Pancreas (tissue), 10 donors: Measurements from ENCODE around the gene AXDND1. TPM values are rescaled to one million over a fixed set of nuclear protein-coding genes. Genes with fewer than 3 reads are reported as not detected.

Experiments
- ATAC-seq, 4 donors: fragments of 200-7000 bp; cut with Tn5 transposase; one replicate each; pipeline versions ENCODE4 v1.8.0 to v1.9.1; 2020; ENCODE audit warnings: mild to moderate bottlenecking in 4 of 4, moderate library complexity in 4 of 4
- DNase-seq, 6 donors: peaks; one replicate each; pipeline ENCODE4 v3.0.0-alpha.2; 2020
- FAIRE-seq: peaks from 2 replicates; lab custom pipeline; 2012; peaks lifted over from hg19 to GRCh38; lab: Jason Lieb, UNC
- H3K27ac ChIP-seq, 4 donors: fragments of 200-600 bp; sonication (generic); 1 replicate in 3 of 4; 2 replicates in 1 of 4; pipeline versions ENCODE4 v1.5.0 to v1.8.0; 2020
- H3K27me3 ChIP-seq, 4 donors: fragments of 200-600 bp; one replicate each; pipeline ENCODE4 v1.8.0; 2021
- H3K36me3 ChIP-seq, 3 donors: fragments of 200-600 bp; sonication (generic) in 1 of 3; one replicate each; pipeline versions ENCODE4 v1.5.0 to v1.8.0; 2020 to 2021
- H3K4me1 ChIP-seq, 3 donors: fragments of 200-600 bp; one replicate each; pipeline ENCODE4 v1.8.0; 2021
- H3K4me3 ChIP-seq, 4 donors: fragments of 200-600 bp; sonication (generic) in 2 of 4; one replicate each; pipeline versions ENCODE4 v1.5.0 to v1.8.0; 2020 to 2021
- H3K9me3 ChIP-seq, 4 donors: fragments of 200-600 bp; one replicate each; pipeline ENCODE4 v1.8.0; 2021
- CTCF ChIP-seq, 4 donors: fragments of 200-600 bp; sonication (generic) in 3 of 4; IDR thresholded peaks; one replicate each; pipeline versions ENCODE4 v1.5.0 to v1.8.0; 2021; ENCODE audit warnings: antibody characterized with exemption in 4 of 4
- WGBS, 2 donors: extraction: QIAGEN DNeasy Blood & Tissue Kit; methylation state at CpG; one replicate each; pipeline ENCODE4 v1.1.7; 2013; 5-methylcytosine and 5-hydroxymethylcytosine counted together
- intact Hi-C, 3 donors: fragments of 100-400 bp; cut with DNase I; formaldehyde crosslinking; loops; one replicate each; pipeline versions ENCODE4 v1.11.1 to v1.14.2; 2022
- polyA plus RNA-seq, 2 donors: library from polyadenylated mRNA; stranded (reverse); fragments of 200-250 nt; gene quantifications; one replicate each; pipeline ENCODE4 v1.2.3, GENCODE V29; 2013
- total RNA-seq, 6 donors: library from RNA; stranded (reverse); fragmentation: NEBNext Ultra II Directional in 4 of 6; extraction: Animal tissue kit (Norgen Biotek cat#: 25700) in 4 of 6; gene quantifications; one replicate each; pipeline versions ENCODE4 v1.2.1 to v1.2.4, GENCODE V29; 2021 to 2023
- donor health status: healthy with polysubstance abuse.
- donor health status: DM: no; HTN: no; CAD: no; lungs with moderate emphysema.
- donor health status: DM: no; HTN: no; CAD: no.
- donor health status: control.
- donor health status: control.
- donor health status: Bipolar disorder and iron deficiency.
- donor health status: DM: yes; HTN: yes; CAD: no.
- donor health status: DM: no; HTN: no; CAD: no.
- donor health status: DM: no; HTN: no; CAD: no.
- donor health status: DM: yes; HTN: yes; CAD: no.

Gene AXDND1
- total RNA-seq (under 1 TPM in 4 of 6 donors, not detected in 2; 0.09 to 0.42 (median 0.30) TPM), polyA plus RNA-seq (under 1 TPM; 0.34 to 0.45 TPM)

DNA sequence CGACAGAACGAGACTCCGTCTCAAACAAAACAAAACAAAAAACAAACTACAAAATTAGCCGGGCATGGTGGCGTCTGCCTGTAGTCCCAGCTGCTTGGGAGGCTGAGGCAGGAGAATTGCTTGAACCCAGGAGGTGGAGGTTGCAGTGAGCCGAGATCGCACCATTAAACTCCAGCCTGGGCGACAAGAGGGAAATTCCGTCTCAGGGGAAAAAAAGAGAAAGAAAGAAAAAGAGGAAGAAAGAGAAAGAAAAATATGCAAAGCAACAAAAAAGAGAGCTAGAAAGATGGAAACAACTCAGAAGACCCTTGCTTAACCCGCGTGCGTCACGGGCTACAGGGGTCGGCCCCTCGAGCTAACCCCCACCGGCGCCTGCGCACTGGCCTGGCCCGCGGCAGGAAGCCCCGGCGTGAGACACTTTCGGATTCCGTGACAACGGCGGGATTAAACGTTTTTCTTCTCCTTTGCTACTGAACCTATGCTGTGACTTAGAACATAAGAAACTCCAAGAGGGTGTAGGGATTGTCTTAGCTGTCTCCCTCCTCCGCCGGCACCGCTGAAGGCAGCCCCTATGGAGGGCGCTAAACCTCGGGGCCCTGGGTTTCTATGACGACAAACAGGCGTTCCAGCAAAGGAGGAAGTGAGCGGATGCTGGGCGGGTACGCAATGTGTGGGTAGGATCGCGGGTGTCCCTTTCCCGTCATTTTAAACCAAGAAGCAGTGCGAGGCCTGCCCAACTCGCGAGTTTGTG, at the start of gene AXDND1:
AXDND1 (plus strand) TSS at position 630 of the 751 bp plus-strand sequence. CDS start 539 bp downstream, outside the sequence.
- DNase-seq (peak; percentile 76 to 92 (median 85)), FAIRE-seq (no peak), ATAC-seq (peak; percentile 94 to 98 (median 96))
- peak within 1 kb of the TSS; percentile 64 to 94 (median 80) for H3K27ac ChIP-seq
- peak in 1 of 4 donors; percentile 12 for TF ChIP-seq CTCF (IDR thresholded peaks at IDR 0.05)
- no peaks in the 10 kb centered on the region for H3K9me3 ChIP-seq
- H3K4me3 ChIP-seq = peak within 1 kb of the TSS; percentile 43 to 71 (median 66)
- intact Hi-C loops = loop anchor here in 1 of 3 donors (10.0 kb wide), 1 partner anchor 71 kb away; the partner anchor contains the start of gene SOAT1
- H3K4me1 ChIP-seq = peaks cover 0 to 3% (median 0%) of the 10 kb centered on the region in 3 donors
- no peaks in the 10 kb centered on the region for H3K27me3 ChIP-seq
- no peaks in the 10 kb centered on the region for H3K36me3 ChIP-seq
- 6 to 9% methylated on average over 43 of the region's 43 CpGs for WGBS, 2 donors

- no peak for TF ChIP-seq CTCF (IDR thresholded peaks at IDR 0.05)
- peak in 1 of 4 donors; percentile 28 for ATAC-seq
- WGBS, 2 donors = 86 to 92% methylated on average over 5 of the region's 5 CpGs
Observed at GRCh38 chr1:179318491-179318890, 47.3 kb upstream of the AXDND1 start.

DNA sequence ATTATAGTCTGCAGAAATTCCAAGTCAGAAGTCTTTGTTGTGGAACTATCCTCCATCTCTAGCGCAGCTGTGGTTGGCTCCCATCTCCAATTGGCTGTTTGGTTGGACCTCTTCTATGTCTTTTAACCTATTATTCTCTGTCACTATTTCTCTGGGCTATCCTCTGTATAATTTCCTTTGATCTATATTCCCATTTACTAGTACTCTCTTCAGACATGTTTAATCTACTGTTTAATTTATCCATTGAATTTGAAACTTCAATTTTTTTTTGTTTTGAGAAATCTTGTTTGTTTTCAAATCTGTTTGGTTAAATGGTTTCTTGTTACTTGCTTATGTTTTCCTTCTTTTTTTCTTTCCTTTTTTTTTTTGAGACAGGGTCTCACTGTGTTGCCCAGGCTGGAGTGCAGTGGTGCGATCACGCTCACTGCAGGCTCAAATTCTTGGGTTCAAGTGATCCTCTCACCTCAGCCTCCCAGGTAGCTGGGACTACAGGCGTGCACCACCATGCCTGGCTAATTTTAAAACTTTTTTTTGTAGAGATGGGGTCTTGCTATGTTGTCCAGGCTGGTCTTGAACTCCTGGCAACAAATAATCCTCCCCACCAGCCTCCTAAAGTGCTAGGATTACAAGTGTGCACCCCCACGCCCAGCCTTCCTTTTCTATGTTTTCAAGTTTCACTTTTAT, 44.1 kb upstream of the AXDND1 start:
- peaks cover 0 to 4% (median 0%) of the 10 kb centered on the region in 3 donors for H3K36me3 ChIP-seq
- intact Hi-C loops = no loop called here
- no peaks in the 10 kb centered on the region for H3K9me3 ChIP-seq
- FAIRE-seq (no peak), DNase-seq (no peak), ATAC-seq (no peak)
- WGBS, 2 donors = 96 to 98% methylated on average over 5 of the region's 5 CpGs
- H3K27ac ChIP-seq = no peak overlapping the region
- peaks cover 0 to 4% (median 3%) of the 10 kb centered on the region in 3 donors for H3K4me1 ChIP-seq
- no peaks in the 10 kb centered on the region for H3K27me3 ChIP-seq
- H3K4me3 ChIP-seq = no peak overlapping the region
- TF ChIP-seq CTCF (IDR thresholded peaks at IDR 0.05) = no peak

More at GRCh38 chr1:179318491-179318890, 47.3 kb upstream of the AXDND1 start:
- intact Hi-C loops = no loop called here
- no peaks in the 10 kb centered on the region for H3K27me3 ChIP-seq
- H3K9me3 ChIP-seq = no peaks in the 10 kb centered on the region
- DNase-seq = no peak
- no peaks in the 10 kb centered on the region for H3K36me3 ChIP-seq
- peaks cover 0 to 3% (median 3%) of the 10 kb centered on the region in 3 donors for H3K4me1 ChIP-seq
- H3K4me3 ChIP-seq = no peak overlapping the region
- no peak overlapping the region for H3K27ac ChIP-seq
- FAIRE-seq = no peak

DNA sequence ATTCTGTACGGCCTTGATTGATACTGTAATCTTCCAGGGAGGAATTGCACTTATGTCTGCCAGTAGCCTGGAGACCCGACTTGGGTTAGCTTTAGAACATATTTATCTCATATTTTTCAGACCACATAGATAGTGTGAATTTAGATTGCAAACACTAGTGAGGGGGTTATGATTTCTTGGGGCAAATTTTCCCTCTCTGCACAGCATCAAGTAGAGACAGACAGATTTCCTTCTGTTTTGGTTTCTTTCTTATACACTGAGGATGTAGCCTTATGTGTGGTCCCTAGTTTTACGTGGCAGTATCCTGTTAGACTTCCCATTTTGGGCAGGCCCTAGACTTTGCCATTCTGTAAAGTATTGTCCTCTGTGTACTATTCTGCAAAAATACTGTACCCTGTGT, 43.2 kb upstream of the AXDND1 start:
- H3K9me3 ChIP-seq = no peaks in the 10 kb centered on the region
- H3K36me3 ChIP-seq = peaks cover 0 to 4% (median 0%) of the 10 kb centered on the region in 3 donors
- DNase-seq (no peak), ATAC-seq (no peak), FAIRE-seq (no peak)
- peaks cover 0 to 4% (median 3%) of the 10 kb centered on the region in 3 donors for H3K4me1 ChIP-seq
- no peak overlapping the region for H3K27ac ChIP-seq
- TF ChIP-seq CTCF (IDR thresholded peaks at IDR 0.05) = no peak
- no peaks in the 10 kb centered on the region for H3K27me3 ChIP-seq
- H3K4me3 ChIP-seq = no peak overlapping the region
- intact Hi-C loops = no loop called here
- 40 to 45% methylated on average over 3 of the region's 3 CpGs for WGBS, 2 donors
